ENCODE results near the gene LTB4R.

Gene LTB4R, protein sequence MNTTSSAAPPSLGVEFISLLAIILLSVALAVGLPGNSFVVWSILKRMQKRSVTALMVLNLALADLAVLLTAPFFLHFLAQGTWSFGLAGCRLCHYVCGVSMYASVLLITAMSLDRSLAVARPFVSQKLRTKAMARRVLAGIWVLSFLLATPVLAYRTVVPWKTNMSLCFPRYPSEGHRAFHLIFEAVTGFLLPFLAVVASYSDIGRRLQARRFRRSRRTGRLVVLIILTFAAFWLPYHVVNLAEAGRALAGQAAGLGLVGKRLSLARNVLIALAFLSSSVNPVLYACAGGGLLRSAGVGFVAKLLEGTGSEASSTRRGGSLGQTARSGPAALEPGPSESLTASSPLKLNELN

DNA sequence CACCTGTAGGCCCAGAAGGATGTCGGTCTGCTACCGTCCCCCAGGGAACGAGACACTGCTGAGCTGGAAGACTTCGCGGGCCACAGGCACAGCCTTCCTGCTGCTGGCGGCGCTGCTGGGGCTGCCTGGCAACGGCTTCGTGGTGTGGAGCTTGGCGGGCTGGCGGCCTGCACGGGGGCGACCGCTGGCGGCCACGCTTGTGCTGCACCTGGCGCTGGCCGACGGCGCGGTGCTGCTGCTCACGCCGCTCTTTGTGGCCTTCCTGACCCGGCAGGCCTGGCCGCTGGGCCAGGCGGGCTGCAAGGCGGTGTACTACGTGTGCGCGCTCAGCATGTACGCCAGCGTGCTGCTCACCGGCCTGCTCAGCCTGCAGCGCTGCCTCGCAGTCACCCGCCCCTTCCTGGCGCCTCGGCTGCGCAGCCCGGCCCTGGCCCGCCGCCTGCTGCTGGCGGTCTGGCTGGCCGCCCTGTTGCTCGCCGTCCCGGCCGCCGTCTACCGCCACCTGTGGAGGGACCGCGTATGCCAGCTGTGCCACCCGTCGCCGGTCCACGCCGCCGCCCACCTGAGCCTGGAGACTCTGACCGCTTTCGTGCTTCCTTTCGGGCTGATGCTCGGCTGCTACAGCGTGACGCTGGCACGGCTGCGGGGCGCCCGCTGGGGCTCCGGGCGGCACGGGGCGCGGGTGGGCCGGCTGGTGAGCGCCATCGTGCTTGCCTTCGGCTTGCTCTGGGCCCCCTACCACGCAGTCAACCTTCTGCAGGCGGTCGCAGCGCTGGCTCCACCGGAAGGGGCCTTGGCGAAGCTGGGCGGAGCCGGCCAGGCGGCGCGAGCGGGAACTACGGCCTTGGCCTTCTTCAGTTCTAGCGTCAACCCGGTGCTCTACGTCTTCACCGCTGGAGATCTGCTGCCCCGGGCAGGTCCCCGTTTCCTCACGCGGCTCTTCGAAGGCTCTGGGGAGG lies at the start of gene LTB4R:
Gene LTB4R (plus strand): TSS at position 857 of the 959 bp plus-strand sequence. CDS start 4,150 bp downstream, outside the sequence.
- DNase-seq: no peak

- DNase-seq: no peak
Measured at GRCh38 chr14:24261969-24262327, 49.4 kb upstream of the LTB4R start.

DNA sequence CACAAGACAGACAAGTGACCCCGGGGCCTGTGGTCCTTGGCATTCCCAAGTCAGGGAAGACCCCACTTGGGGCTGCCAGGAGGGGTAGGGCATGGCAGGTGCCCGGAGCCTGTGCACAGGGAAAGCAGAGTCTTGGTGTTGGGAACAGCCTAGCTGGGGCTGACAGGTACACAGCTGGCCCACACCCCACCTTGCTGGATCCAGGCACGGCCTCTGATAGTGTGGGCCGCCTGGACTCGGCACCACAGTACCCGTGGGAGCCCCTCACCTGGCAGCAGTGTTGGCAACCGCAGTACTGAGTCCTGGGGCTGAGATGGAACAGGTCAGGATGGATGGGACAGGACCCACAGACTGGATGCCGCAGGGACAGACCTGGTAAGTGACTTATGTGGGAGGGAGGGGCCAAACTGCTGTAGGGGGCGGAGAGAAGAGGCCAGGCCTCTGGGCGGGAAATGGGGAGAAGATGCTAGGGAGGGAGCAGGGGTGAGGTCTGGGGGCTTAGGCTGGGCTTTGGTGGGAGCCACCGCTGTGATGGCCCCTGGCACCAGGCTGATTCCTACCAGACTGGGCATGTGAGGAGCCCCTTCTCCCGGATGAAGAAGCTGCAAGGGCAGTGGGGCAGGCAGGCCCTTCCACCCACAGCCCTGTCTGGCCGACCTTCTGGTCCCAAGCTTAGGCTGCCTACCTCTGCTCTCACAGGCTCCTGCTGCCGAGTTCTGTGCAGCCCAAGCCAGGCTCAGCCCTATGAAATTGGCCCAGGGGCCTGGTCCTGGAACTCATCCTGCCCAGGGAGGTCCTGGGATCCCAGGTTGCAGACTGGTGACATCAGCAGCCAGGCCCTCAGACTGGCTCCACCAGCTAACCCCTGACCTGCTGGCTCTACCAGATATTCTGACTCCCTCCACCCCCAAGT lies 48.2 kb upstream of the LTB4R start, which contains the start of gene TGM1:
Gene TGM1 (minus strand): TSS at position 357 of the 913 bp plus-strand sequence. CDS start 825 bp downstream, outside the sequence.
- no peak for DNase-seq

GRCh38 chr14:24263848-24264247 lies 47.5 kb upstream of the LTB4R start:
- DNase-seq: no peak

DNA sequence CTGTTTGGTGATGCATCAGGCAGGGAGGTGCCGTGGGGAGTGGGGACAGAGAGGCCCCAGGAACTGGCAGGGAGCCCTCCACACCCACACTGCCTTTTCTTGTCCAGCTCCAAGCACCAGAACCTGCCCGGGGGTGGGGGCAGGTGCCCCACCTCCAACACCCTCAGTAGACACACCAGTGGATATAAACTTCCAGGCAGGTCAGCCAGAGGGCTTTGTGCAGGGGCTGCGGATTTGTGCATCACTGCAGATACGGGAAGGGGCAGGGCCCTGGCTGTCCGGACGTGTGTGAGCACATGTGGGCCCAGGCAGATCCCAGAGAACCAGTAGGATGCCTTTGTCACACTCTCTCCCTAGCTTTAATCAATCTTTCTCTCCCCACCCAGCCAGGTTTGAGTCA lies 47.0 kb upstream of the LTB4R start:
- no peak for DNase-seq

DNA sequence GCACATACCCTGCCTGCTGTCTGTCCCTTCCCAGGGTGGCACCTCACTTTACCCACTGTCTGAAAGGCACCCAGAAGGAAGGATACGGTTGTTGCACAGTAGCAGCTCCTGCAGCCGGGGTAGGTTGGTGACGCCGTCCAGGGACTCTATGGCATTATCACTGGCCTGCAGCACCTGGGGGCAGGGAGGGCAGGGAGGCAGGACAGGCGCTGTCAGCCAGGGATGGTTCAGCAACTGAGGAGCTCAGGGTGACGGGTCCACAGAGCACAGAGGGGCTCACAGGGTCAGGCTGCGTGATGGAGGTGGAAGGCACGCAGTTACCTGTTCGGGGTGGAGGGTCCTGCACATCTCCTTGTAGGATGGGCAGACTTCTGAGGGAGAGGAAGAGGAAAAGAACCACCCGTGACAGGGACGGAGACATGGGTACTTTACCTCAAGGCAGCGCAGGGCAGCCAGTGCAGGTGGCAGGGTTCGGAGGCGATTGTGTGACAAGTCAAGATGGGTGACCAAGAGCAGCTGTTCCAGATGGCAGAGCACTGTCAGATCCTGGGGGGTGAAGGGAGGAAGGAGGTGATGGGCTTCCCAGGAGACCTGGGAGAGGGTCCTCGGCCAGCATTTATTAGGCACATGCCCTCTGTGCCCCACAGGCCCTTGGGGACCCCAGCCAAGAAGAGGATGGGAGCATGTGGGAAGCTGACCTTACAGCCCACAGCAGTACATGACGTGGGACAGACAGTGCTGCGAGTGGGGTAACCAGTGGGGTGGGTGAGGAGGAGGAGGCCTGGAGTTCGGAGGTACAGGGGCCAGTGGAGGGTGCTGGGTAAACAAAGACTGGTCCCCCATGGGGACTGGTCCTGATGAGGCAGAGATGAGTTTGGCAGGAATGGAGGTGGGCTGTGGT lies 44.7 kb upstream of the LTB4R start:
- no peak for DNase-seq

GRCh38 chr14:24267516-24267915 lies 43.8 kb upstream of the LTB4R start:
- no peak for DNase-seq

GRCh38 chr14:24268225-24268624 lies 43.1 kb upstream of the LTB4R start:
- DNase-seq: no peak

GRCh38 chr14:24269368-24269767 lies 41.9 kb upstream of the LTB4R start:
- DNase-seq: no peak

- no peak for DNase-seq
Measured at GRCh38 chr14:24269910-24270536, 41.3 kb upstream of the LTB4R start.

- no peak for DNase-seq
Measured at GRCh38 chr14:24270537-24271133, 40.7 kb upstream of the LTB4R start.

DNA sequence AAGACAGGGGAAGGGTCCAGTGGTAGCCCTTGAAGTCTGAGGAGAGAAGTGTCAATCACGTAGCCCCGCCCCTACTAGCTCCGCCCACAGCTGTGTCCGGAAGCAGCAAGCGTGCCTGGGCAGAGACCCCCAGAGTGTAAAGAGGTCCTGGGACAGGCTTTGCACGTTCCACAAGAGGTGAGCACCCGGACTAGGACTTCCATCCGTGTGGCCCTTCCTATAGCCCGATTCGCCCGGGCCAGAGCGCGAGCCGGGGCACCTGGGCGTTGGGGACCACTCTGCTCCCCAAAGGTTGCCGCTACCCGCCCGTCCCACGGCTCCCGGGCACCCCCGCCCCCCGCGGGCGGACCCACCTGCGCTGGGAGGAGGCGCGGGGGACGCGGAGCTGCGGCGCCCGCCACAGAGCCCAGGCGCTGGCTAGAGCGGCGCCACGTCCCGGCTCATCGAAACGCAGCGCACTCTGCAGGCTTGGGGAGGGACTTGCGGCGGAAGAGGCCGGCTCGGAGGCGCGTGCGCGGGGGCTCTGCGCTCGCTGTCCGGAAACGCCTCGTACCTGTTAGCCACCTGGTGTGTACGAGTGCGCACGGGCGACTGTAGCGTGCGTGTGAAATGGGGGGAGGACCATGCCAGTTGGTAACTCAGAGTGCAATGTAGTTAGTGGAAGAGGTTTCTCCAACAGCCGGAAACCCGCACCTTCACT lies 40.0 kb upstream of the LTB4R start, which contains the start of gene RABGGTA:
Gene RABGGTA (minus strand): TSS at position 464 of the 700 bp plus-strand sequence. CDS start 482 bp downstream, outside the sequence.
- DNase-seq: peak; percentile 92

DNA sequence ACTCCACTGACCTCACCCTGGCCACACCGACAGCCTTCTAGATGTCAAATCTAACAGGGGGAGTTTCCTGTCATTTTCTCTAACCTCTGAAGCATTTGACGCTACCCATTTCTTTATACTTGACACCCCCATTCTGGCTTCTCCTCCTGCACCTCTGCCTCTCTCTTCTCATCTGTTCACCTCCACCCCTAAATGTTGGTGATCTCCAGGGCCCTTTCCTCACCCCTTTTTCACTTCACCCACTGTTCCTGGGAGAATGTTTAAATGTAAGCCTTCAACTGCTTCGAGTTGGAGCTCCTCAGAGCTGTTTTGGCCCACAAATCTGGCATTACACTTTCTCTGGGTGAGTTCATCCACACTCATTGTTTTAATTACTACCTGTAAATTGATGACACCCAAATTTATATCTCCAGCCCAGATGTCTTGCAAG lies 39.5 kb upstream of the LTB4R start:
- no peak for DNase-seq

DNA sequence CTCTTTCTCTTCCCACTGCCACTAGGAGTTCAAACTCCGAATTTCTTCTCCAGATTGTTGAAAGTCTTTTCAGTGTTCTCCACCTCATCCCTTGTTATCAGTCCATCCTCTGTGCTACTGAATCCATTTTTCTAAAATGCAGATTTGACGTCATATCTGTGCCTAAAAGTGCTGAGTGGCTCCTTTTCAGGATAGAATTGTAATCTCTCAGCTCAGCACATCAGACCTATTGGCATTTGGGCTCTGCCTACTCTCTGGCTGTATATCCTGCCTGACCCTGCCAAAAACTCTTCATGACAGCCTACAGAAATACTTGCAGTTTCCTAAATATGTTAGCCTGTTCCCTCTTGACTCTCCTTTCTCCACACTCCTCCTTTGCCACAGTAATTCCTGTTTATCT lies 38.8 kb upstream of the LTB4R start:
- no peak for DNase-seq

DNA sequence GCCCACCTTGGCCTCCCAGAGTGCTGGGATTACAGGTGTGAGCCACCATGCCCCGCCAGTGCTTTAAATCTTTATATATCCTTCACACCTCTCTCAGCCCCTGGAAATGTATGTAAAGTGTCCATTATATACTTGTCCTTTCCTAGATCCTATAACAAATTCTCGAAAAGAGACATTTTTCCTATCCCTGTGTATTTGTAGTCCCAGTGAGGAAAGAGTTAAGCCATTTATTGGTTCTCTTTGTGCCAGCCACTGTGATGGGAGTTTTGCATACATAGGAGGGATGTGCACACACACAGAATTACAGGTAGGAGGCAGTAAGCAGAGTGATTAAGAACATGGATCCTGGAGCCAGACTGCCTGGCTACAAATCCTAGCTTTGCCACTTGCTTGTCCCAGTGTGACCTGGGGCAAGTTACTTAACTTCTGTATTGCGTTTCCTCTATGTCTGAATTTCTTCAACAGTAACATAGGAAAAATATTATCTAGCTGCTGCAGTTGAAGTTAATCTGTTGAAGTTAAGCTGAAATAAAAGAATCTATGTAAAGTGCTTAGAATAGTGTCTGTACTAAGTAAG lies 37.8 kb upstream of the LTB4R start:
- no peak for DNase-seq

DNA sequence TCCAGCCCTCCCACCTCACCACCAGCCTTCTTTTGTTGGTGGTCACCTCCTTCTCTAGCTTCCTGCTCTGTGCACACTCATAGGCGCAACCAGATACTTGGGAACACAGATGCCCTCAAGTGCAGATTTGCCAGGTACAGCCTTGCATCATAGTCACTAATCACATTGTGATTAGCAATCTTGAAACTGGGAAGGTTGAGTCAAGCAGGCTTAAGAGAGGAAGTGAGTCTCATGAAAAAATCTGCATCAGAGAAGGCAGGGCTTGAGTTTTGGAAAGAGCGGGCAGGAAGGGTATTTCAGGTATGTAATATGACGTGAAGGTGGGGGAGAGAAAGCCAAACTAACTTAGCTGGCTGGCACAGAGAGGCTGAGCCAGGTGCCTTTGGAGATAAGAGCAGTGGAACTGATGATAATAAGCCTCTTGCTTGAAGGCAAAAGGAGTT lies 37.2 kb upstream of the LTB4R start:
- no peak for DNase-seq

DNA sequence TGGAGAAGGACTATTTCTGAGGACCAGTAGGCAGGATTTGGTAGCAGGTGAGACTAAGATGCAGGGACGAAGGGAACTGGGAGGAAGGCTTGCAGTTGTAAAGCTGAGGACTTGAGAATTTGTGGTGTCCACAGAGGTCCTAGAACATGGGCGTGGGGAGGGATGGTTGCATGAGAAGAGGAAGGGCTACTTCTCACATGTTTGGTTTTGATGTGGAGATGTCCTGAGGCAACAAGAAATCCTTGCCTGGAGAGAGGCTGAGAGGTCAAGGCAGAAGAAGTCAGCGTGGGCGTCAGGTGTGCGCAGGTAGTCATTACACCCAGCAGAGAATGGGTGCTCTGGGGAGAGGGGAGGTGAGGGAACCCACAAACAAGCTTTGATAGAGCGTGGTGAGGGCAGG lies 34.2 kb upstream of the LTB4R start:
- DNase-seq: no peak

DNA sequence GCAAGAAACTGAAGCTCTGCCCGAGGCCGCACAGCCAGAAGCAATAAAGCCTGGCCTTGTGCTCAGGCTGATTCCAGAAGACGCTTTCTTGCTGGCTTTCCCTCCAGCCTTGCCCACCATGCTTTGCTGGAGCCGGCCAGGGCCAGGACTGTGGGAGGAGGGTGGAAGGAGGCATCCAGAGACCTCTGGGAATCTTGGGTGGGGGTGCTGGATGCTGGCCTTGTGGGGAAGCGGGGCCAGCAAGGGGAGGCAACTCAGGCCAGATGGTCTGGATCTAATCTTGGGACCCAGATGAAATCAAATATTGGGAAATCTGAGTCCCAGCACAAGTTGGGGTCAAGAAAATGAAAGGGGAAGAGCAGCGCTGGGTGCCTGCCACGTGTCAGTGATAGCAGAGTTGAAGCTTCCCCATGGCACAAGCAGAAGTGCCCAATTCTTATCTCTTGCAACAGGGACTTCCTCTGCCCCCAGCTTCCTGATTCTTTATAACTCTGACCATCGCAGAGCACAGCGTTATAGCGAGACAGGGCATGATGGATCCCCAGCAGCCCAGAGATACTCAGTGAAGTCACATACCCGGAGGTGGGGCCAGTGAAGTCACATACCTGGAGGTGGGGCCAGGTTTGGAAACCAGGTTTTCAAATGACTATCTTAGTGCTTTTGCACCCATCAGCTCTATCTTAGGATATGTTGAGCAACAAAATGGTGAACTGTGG lies 33.5 kb upstream of the LTB4R start:
- no peak for DNase-seq

DNA sequence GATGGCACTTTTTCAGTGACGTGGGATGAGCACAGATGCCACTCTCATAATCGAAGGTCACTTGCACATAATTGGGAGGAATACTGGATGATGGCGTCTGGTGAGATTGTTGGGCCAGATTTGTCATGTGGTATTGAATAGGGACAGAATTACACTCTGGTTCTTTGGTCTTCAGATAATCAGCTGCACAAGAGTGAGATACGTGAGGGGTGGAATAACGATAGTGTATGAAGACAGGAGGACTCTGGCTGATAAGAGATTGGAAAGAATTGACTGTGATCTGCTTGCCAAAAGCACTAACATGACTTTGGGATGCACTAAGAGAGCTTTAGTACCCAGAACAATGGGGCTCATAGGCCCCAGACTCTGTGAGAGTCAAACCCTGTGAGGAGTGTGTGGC lies 32.9 kb upstream of the LTB4R start:
- DNase-seq: no peak
